Choroid plexus epithelial cell (primary cell): ENCODE results near the gene PDZD2.
"Not testable (repeated sequence)": the region's sequence is repeated elsewhere in the genome, so short reads cannot be mapped to it uniquely, and the experiment has no call there.

Experiments used
- DNase-seq: peaks from one replicate; pipeline ENCODE4 v3.0.0-alpha.2; 2010; ENCODE audit warnings: low read depth
- H3K4me3 ChIP-seq: 2 replicates; pipeline ENCODE4 v1.5.1; 2011; ENCODE audit warnings: low read depth, mild to moderate bottlenecking, control low read depth, low read length, moderate library complexity
- TF ChIP-seq, protein P1 (sequence below): conservative IDR thresholded peaks from 2 replicates; pipeline ENCODE4 v1.5.1; 2011; ENCODE audit warnings: low read depth, mild to moderate bottlenecking, control low read depth, inconsistent platforms, low read length, moderate library complexity

PDZD2 gene

DNA sequence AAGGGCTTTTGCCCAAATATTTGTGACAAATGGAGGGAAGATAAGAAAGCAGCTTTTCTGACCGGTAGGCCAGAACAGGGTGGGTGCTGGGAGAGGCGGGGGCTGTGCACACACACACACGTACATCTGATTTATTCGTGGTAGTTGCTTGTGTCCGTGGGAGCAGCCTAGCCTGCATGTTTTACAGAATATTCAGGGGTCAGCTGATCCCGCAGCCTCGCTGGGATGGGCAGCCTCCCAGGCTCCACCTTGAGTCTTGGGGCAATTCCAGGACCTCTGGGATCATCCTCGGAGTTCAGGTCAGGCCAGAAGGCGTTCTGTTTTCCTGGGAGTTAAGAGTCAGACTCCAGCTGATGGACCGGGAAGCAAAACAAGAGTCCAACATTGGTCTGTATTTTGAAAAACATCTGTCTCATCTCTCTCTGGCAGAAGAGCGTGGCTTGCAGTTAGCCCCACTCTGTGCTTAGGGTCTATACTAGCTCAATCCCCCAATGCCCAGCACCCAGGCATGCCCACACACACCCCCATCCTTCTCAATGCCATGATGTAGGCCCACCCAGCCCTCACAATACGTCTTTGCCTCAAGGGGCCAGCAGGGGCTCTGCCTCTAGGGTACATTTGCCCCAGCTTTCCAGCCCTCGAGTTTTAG, 324.6 kb downstream of the PDZD2 start:
- TF ChIP-seq, protein P1, sequence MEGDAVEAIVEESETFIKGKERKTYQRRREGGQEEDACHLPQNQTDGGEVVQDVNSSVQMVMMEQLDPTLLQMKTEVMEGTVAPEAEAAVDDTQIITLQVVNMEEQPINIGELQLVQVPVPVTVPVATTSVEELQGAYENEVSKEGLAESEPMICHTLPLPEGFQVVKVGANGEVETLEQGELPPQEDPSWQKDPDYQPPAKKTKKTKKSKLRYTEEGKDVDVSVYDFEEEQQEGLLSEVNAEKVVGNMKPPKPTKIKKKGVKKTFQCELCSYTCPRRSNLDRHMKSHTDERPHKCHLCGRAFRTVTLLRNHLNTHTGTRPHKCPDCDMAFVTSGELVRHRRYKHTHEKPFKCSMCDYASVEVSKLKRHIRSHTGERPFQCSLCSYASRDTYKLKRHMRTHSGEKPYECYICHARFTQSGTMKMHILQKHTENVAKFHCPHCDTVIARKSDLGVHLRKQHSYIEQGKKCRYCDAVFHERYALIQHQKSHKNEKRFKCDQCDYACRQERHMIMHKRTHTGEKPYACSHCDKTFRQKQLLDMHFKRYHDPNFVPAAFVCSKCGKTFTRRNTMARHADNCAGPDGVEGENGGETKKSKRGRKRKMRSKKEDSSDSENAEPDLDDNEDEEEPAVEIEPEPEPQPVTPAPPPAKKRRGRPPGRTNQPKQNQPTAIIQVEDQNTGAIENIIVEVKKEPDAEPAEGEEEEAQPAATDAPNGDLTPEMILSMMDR, result no peak
- no peak overlapping the region for H3K4me3 ChIP-seq
- DNase-seq, result peak; percentile 9

DNA sequence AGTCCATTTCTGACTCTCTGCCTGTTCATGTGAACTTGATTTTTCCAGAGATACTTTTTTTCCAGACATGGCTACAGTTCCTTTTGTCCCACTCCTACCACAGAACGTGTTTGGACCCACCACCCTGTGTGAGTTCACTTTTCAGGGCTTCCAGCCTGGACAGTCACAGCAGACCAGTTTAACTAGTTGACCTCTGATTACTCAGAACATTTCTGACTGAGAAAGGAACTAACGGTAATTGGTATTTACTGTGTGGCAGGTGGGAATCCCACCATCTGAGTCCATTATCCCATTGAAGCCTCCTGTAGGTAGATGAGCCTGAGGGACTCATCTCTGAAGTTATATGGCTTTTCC, 325.1 kb downstream of the PDZD2 start:
- no peak for DNase-seq
- no peak overlapping the region for H3K4me3 ChIP-seq
- TF ChIP-seq, protein P1, result no peak

- no peak for DNase-seq
- TF ChIP-seq, protein P1, result no peak
- H3K4me3 ChIP-seq, result no peak overlapping the region
These were observed 326.3 kb downstream of the PDZD2 start for GRCh38 chr5:31965227-31965626.

- H3K4me3 ChIP-seq, result no peak overlapping the region
- TF ChIP-seq, protein P1, result no peak
- DNase-seq, result no peak
These were observed 328.0 kb downstream of the PDZD2 start for GRCh38 chr5:31966936-31967335.

- TF ChIP-seq, protein P1, result no peak
- no peak for DNase-seq
- no peak overlapping the region for H3K4me3 ChIP-seq
These were observed 328.5 kb downstream of the PDZD2 start for GRCh38 chr5:31967461-31967860.

GRCh38 chr5:31972558-31972957, 333.6 kb downstream of the PDZD2 start:
- no peak overlapping the region for H3K4me3 ChIP-seq
- no peak for DNase-seq
- TF ChIP-seq, protein P1, result no peak

DNA sequence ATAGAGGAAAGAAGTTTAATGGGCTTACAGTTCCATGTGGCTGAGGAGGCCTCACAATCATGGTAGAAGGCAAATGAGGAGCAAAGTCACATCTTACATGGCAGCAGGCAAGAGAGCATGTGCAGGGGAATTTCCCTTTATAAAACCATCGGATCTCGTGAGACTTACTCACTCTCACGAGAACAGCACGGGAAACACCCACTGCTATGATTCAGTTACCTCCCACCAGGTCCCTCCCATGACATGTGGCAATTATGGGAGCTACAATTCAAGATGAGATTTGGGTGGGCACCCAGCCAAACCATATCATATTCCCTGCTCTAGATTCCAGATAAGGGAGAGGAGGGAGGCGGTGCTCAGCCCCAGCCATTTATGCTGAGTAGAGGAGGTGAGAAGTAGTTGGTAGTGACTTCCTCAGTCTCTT, 336.3 kb downstream of the PDZD2 start:
- H3K4me3 ChIP-seq, result not testable (repeated sequence)
- peak; percentile 41 for DNase-seq
